Gastroesophageal sphincter (tissue), 4 donors: ENCODE data around the gene CACFD1. TPM values are rescaled to one million over a fixed set of nuclear protein-coding genes. Genes with fewer than 3 reads are reported as not detected.

Source experiments
- ATAC-seq: fragments of 150-250 bp; one replicate; pipeline ENCODE4 v1.9.1; 2016; ENCODE audit warnings: mild to moderate bottlenecking, moderate library complexity
- H3K27ac ChIP-seq, 4 donors: fragments of 200-600 bp; sonication (generic) in 3 of 4; 1 replicate in 3 of 4; 2 replicates in 1 of 4; pipeline ENCODE4 v1.5.1; 2016 to 2019
- H3K27me3 ChIP-seq: fragments of 200-600 bp; sonication (generic); one replicate; pipeline ENCODE4 v1.5.1; 2019
- H3K36me3 ChIP-seq, 2 donors: fragments of 200-600 bp; sonication (generic); one replicate each; pipeline ENCODE4 v1.5.1; 2019; ENCODE audit warnings: control low read depth in 1 of 2
- H3K4me1 ChIP-seq, 3 donors: fragments of 200-600 bp; sonication (generic); 1 replicate in 2 of 3; 2 replicates in 1 of 3; pipeline ENCODE4 v1.5.1; 2016 to 2019; ENCODE audit warnings: control low read depth in 2 of 3
- H3K4me3 ChIP-seq, 2 donors: fragments of 200-600 bp; sonication (generic); one replicate each; pipeline ENCODE4 v1.5.1; 2019; ENCODE audit warnings: mild to moderate bottlenecking in 1 of 2, moderate library complexity in 1 of 2
- H3K9me3 ChIP-seq, 3 donors: fragments of 200-600 bp; sonication (generic); one replicate each; pipeline ENCODE4 v1.5.1; 2017 to 2019; ENCODE audit warnings: control low read depth in 2 of 3
- CTCF ChIP-seq, 4 experiments: fragments of 200-600 bp in 2 of 4; fragments of 450-650 bp in 2 of 4; sonication (generic) in 1 of 4; IDR thresholded peaks; one replicate each; pipeline ENCODE4 v1.5.1; 2017 to 2019; ENCODE audit warnings: antibody characterized with exemption in 4 of 4, mild to moderate bottlenecking in 2 of 4, moderate library complexity in 2 of 4
- EP300 ChIP-seq: sonication (generic); formaldehyde crosslinking; IDR thresholded peaks from one replicate; pipeline ENCODE4 v1.6.1; 2017; ENCODE audit warnings: antibody characterized with exemption, mild to moderate bottlenecking
- POLR2A ChIP-seq, 2 donors: fragments of 450-650 bp; IDR thresholded peaks; one replicate each; pipeline ENCODE4 v1.6.1; 2017; ENCODE audit warnings: antibody characterized with exemption in 2 of 2, mild to moderate bottlenecking in 2 of 2, moderate library complexity in 1 of 2
- POLR2AphosphoS5 ChIP-seq: sonication (generic); formaldehyde crosslinking; IDR thresholded peaks from one replicate; pipeline ENCODE4 v1.6.1; 2017; ENCODE audit warnings: antibody characterized with exemption
- WGBS, 2 donors: methylation state at CpG; one replicate each; pipeline ENCODE4 v1.1.5; 2018; ENCODE audit warnings: low coverage in 1 of 2; 5-methylcytosine and 5-hydroxymethylcytosine counted together
- total RNA-seq, 4 donors: library from RNA; depleted of rRNA; stranded (reverse); fragments of >200 nt; gene quantifications; one replicate each; pipeline ENCODE4 v1.1.0, GENCODE V29; 2016

CACFD1 gene
- total RNA-seq, 4 donors from 2014 or later = 15.3 to 22.3 (median 16.0) TPM

DNA sequence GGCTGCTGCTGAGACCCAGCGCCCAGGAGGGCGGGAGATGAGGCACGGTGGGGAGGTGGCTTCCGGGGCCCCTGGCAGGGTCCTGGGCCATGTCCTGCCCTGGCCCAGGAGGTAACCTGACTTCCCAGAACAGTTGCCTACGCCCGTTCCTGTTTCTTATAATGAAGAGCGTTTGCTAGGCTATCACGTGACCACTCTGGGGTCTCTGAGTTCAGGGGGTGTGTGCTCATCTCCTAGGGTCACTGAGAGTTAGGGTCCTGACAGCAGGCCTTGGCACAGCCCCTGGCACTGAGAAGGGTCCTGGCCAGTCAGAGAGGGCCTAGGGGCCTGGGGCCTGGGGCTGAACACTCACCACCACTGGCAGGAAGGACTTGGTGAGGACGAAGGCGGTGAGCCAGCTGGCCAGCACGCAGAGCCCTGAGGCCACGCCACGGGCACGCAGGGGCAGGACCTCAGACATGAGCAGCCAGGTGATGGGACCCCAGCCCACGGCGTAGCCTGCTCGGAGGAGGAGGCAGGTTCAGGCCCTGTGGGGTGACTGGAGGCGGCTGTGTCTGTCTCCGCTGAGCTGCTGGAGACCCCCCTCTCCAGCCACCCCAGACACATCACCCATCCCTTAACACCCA, 13.1 kb downstream of the CACFD1 start:
- no peak for ATAC-seq
- H3K4me1 ChIP-seq = peaks cover 0 to 1% (median 0%) of the 10 kb centered on the region in 3 donors
- 89% methylated on average over 5 of the region's 19 CpGs; no CpG with 5 or more reads in 1 of the 2 donors for WGBS, 2 donors
- H3K9me3 ChIP-seq = no peaks in the 10 kb centered on the region
- no peak overlapping the region for H3K27ac ChIP-seq
- no peak for TF ChIP-seq POLR2AphosphoS5
- peaks cover 0 to 41% of the 10 kb centered on the region in 2 donors for H3K36me3 ChIP-seq
- no peak overlapping the region for H3K4me3 ChIP-seq
- no peaks in the 10 kb centered on the region for H3K27me3 ChIP-seq

- H3K27ac ChIP-seq = no peak overlapping the region
- no peaks in the 10 kb centered on the region for H3K27me3 ChIP-seq
- H3K4me1 ChIP-seq = peaks cover 0 to 10% (median 6%) of the 10 kb centered on the region in 3 donors
- no peaks in the 10 kb centered on the region for H3K9me3 ChIP-seq
- H3K36me3 ChIP-seq = peaks cover 0 to 33% of the 10 kb centered on the region in 2 donors
- 81% methylated on average over 7 of the region's 20 CpGs; no CpG with 5 or more reads in 1 of the 2 donors for WGBS, 2 donors
- H3K4me3 ChIP-seq = no peak overlapping the region
- no peak for ATAC-seq
- TF ChIP-seq CTCF (IDR thresholded peaks at IDR 0.05) = no peak
- TF ChIP-seq EP300 = no peak
- TF ChIP-seq POLR2A (IDR thresholded peaks at IDR 0.05) = no peak
- TF ChIP-seq POLR2AphosphoS5 = no peak
Measured at GRCh38 chr9:133473743-133474142, 14.0 kb downstream of the CACFD1 start.

DNA sequence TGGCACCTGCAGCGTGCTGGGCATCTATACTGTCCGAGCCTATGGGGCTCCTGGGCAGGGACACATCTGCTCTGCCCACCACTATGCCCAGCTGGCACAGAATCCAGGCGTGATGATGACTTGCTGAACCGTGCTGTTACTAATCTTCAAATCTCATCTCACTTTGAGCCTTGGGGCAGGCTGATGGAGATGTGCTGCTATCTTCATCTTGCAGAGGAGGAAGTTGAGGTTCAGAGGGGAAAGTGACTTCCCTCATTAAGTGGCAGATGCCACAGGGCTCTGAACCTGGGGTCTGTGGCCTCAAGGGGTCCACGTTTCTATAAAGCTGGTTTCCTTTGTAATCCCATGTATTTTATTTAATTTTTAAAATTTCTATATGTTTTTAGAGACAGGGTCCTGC, 14.4 kb downstream of the CACFD1 start:
- Histone ChIP-seq H3K9me3 (no peaks in the 10 kb centered on the region), H3K27ac (no peak overlapping the region), H3K27me3 (no peaks in the 10 kb centered on the region), H3K4me3 (no peak overlapping the region), H3K4me1 (peaks cover 0 to 15% (median 8%) of the 10 kb centered on the region in 3 donors), H3K36me3 (peaks cover 0 to 29% of the 10 kb centered on the region in 2 donors)
- no peak for ATAC-seq
- TF ChIP-seq CTCF (IDR thresholded peaks at IDR 0.05) (no peak), POLR2A (IDR thresholded peaks at IDR 0.05) (no peak), POLR2AphosphoS5 (no peak), EP300 (no peak)
- WGBS, 2 donors = 60 to 80% methylated on average over 1 of the region's 5 CpGs

DNA sequence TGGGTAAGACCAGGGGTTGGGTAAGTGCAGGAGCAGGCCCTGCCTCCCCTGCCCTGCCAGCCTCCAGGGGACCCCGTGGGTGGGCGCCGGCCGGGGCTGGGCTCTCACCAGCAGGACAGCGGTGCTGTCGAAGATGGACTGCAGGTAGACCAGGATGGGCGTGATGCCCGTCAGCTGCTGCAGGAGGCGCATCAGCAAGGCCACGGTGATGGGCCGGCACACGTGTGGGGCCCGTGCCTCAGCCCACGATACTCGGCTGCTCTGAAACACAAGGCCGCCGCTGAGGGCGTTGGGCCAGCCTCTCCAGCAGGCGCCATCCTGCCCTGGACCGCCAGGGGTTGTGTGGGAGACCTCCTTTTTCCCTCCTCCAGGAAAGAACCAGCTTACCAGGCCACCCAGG, 15.1 kb downstream of the CACFD1 start:
- H3K4me1 ChIP-seq = peaks cover 0 to 21% (median 11%) of the 10 kb centered on the region in 3 donors
- no peak overlapping the region for H3K4me3 ChIP-seq
- no peaks in the 10 kb centered on the region for H3K9me3 ChIP-seq
- ATAC-seq = no peak
- H3K27me3 ChIP-seq = no peaks in the 10 kb centered on the region
- TF ChIP-seq POLR2A (IDR thresholded peaks at IDR 0.05) (no peak), EP300 (no peak), CTCF (IDR thresholded peaks at IDR 0.05) (no peak), POLR2AphosphoS5 (no peak)
- WGBS, 2 donors = no CpG with 5 or more reads among the region's 20 CpGs
- peaks cover 0 to 22% of the 10 kb centered on the region in 2 donors for H3K36me3 ChIP-seq
- no peak overlapping the region for H3K27ac ChIP-seq

DNA sequence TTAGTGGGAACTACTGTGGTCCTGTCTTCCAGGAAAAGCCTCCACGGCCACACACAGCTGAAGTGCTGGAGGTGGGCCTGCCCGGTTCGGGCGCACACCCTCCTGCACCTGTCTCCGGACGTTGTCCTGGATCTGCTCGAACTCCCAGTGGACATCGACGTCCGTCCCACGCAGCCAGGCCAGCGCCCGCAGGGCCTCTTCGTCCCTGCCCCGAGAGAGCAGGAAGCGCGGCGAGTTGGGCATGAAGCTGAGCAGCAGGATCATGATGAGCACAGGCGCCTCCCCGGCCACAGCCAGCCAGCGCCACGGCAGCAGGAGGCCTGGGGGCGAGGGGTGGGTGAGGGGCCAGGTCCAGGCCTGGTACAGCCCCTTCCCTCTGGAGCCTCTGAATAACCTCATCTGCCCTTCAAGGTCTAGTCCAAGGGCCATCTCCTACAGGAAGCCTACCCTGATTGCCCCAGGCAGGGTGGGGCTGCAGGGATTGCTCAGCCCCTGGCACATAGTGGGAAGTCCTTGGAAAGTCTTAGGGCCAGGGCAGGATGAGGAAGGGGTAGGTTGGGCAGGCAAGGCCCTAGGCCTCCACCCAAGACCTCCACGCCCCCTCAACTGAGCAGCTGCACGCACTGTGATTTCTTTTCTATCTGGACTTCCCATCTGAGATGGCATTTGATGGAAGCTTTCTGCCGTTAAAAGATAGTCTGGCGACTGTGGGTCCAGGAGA, 15.7 kb downstream of the CACFD1 start:
- Histone ChIP-seq H3K27me3 (no peaks in the 10 kb centered on the region), H3K36me3 (peaks cover 0 to 21% of the 10 kb centered on the region in 2 donors), H3K4me3 (no peak overlapping the region), H3K9me3 (no peaks in the 10 kb centered on the region), H3K4me1 (peaks cover 0 to 23% (median 11%) of the 10 kb centered on the region in 3 donors), H3K27ac (no peak overlapping the region)
- WGBS, 2 donors = 100% methylated on average over 1 of the region's 27 CpGs; no CpG with 5 or more reads in 1 of the 2 donors
- no peak for TF ChIP-seq EP300
- no peak for TF ChIP-seq POLR2A (IDR thresholded peaks at IDR 0.05)
- TF ChIP-seq POLR2AphosphoS5 = no peak
- TF ChIP-seq CTCF (IDR thresholded peaks at IDR 0.05) = no peak
- no peak for ATAC-seq
